ENCODE results near the gene TEDC2.
"Not testable (repeated sequence)": the region's sequence is repeated elsewhere in the genome, so short reads cannot be mapped to it uniquely, and the experiment has no call there.

Gene TEDC2

DNA sequence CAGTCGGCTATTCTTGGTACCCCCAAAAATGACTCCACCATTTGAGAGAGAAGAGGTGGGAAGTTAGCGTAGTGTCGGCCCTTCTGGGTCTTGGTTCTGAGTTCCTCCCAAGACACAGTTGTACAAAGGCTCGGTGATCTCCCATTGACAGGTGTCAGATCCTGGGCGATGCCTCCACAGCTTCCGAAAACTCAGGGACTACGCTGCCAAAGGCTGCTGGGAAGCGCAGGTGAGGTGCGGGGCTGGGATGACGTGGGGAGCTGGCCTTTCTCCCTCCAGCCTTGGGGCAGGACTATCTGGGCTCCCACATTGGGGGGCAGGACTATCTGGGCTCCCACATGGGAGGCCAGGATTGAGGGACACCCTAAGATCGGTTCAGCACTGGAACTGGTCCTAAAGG is 20.3 kb upstream of the TEDC2 start:
- TF ChIP-seq, protein P1, sequence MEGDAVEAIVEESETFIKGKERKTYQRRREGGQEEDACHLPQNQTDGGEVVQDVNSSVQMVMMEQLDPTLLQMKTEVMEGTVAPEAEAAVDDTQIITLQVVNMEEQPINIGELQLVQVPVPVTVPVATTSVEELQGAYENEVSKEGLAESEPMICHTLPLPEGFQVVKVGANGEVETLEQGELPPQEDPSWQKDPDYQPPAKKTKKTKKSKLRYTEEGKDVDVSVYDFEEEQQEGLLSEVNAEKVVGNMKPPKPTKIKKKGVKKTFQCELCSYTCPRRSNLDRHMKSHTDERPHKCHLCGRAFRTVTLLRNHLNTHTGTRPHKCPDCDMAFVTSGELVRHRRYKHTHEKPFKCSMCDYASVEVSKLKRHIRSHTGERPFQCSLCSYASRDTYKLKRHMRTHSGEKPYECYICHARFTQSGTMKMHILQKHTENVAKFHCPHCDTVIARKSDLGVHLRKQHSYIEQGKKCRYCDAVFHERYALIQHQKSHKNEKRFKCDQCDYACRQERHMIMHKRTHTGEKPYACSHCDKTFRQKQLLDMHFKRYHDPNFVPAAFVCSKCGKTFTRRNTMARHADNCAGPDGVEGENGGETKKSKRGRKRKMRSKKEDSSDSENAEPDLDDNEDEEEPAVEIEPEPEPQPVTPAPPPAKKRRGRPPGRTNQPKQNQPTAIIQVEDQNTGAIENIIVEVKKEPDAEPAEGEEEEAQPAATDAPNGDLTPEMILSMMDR (IDR thresholded peaks at IDR 0.05; ENCODE audit: extremely low read depth, missing control alignments), result no peak
- DNase-seq (ENCODE audit: low spot score), result no peak

- DNase-seq (ENCODE audit: low spot score), result not testable (repeated sequence)
Observed at GRCh38 chr16:2441143-2441804, 18.6 kb upstream of the TEDC2 start.

GRCh38 chr16:2443555-2443954 is 16.4 kb upstream of the TEDC2 start:
- TF ChIP-seq, protein P1 (IDR thresholded peaks at IDR 0.05; ENCODE audit: extremely low read depth, missing control alignments), result no peak
- no peak for DNase-seq (ENCODE audit: low spot score)

- TF ChIP-seq, protein P1 (IDR thresholded peaks at IDR 0.05; ENCODE audit: extremely low read depth, missing control alignments), result no peak
- no peak for DNase-seq (ENCODE audit: low spot score)
Observed at GRCh38 chr16:2447920-2448583, 11.9 kb upstream of the TEDC2 start.

DNA sequence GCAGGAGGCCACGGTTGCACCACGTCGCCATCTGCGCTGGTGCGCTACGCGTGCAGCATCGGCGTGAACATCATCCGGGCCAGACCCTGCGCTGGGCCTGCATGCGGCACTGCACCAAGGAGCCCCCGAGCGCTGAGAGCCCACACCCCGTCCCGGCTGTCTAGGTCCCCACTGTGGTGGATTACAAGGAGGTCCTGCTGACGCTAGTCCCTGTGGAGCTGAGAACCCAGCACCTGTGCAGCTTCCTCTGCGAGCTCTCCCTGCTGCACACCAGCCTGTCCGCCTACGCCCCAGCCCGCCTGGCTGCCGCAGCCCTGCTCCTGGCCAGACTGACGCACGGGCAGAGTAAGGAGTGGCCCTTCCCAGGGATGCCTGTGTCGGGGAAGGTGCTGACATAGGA is 10.8 kb upstream of the TEDC2 start:
- DNase-seq (ENCODE audit: low spot score), result no peak
- TF ChIP-seq, protein P1 (IDR thresholded peaks at IDR 0.05; ENCODE audit: extremely low read depth, missing control alignments), result no peak

DNA sequence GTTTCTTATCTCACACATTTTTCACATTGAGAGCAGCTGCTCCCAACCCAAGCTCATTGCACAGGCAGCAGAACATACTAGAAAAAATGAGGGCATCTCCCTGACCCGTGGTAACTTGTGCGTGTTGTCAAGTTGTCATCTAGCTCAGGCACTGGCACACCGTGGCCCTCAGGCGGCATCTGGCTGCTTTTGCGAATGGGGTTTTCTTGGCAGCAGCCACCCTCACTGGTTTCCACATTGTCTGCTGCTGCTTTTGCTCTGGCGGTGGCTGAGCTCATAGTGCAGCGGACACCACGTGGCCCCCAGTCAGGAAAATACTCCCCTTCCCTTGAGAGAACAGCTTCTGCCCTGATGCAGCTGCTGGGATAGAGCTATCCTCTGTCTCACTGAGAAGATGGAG is 9.4 kb upstream of the TEDC2 start:
- TF ChIP-seq, protein P1 (IDR thresholded peaks at IDR 0.05; ENCODE audit: extremely low read depth, missing control alignments), result no peak
- DNase-seq (ENCODE audit: low spot score), result no peak

- TF ChIP-seq, protein P1 (IDR thresholded peaks at IDR 0.05; ENCODE audit: extremely low read depth, missing control alignments), result no peak
- no peak for DNase-seq (ENCODE audit: low spot score)
Observed at GRCh38 chr16:2450975-2451381, 8.9 kb upstream of the TEDC2 start.

- no peak for DNase-seq (ENCODE audit: low spot score)
- TF ChIP-seq, protein P1 (IDR thresholded peaks at IDR 0.05; ENCODE audit: extremely low read depth, missing control alignments), result no peak
Observed at GRCh38 chr16:2451851-2452320, 8.0 kb upstream of the TEDC2 start.
